Daoy (cell line): ENCODE measurements around the gene NFKBIZ. TPM values are rescaled to one million over a fixed set of nuclear protein-coding genes. Genes with fewer than 3 reads are reported as not detected.

Experiments used
- DNase-seq: peaks from one replicate; pipeline ENCODE4 v3.0.0-alpha.2; 2015; ENCODE audit warnings: low read depth
- total RNA-seq: library from RNA; depleted of rRNA; stranded (reverse); fragments of >200 nt; shearing (Covaris generic); gene quantifications from 2 replicates; pipeline ENCODE4 v1.2.3, GENCODE V29; 2014; rRNA removed

NFKBIZ gene, protein sequence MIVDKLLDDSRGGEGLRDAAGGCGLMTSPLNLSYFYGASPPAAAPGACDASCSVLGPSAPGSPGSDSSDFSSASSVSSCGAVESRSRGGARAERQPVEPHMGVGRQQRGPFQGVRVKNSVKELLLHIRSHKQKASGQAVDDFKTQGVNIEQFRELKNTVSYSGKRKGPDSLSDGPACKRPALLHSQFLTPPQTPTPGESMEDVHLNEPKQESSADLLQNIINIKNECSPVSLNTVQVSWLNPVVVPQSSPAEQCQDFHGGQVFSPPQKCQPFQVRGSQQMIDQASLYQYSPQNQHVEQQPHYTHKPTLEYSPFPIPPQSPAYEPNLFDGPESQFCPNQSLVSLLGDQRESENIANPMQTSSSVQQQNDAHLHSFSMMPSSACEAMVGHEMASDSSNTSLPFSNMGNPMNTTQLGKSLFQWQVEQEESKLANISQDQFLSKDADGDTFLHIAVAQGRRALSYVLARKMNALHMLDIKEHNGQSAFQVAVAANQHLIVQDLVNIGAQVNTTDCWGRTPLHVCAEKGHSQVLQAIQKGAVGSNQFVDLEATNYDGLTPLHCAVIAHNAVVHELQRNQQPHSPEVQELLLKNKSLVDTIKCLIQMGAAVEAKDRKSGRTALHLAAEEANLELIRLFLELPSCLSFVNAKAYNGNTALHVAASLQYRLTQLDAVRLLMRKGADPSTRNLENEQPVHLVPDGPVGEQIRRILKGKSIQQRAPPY
- 23.2 and 65.5 TPM in 2 replicates for total RNA-seq

DNA sequence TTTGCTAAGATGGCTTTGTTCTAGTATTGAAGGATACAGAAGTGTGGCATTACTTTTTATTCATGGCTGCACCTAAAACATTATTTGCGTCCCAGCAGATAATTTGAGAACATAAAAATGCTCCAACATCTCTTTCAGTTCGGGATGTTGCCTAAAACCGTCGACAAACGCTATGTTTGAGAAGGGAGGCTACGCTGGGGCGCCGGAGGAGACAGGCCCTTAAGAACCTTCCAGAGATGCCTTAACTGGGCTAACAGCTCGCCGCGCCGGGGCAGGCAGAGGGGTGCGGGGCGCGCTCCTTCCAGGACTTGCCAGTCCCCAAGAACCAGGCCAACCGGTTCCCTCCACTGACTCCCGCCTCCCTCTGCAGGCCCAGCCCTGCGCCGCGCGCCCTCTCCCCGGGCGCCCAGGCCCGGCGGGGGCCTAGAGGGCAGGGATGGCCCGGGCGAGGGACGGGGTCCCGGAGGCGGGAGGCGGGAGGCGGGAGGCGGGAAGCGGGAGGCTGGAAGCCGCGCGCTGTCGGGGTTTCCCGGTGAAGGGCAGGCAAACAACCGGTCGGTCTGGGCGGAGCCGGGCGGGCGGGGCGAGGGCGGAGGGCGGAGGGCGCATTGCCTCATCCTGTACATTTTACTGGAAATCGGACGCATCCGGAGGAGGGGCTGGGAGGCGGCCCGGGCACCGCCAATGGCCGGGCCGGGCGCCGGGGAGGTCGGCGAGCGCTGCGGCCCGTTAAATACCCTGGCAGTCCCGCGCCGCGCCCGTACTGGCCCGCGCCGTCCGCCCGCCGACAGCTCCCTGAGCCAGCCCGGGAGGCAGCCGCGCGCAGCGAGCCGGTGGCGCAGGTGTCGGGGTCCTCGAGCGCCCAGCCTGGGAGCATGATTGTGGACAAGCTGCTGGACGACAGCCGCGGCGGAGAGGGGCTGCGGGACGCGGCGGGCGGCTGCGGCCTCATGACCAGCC, at the start of gene NFKBIZ:
NFKBIZ (plus strand) TSS at position 761 of the 960 bp plus-strand sequence; CDS start at position 876, 115 bp downstream.
- DNase-seq = peak; percentile 97

DNA sequence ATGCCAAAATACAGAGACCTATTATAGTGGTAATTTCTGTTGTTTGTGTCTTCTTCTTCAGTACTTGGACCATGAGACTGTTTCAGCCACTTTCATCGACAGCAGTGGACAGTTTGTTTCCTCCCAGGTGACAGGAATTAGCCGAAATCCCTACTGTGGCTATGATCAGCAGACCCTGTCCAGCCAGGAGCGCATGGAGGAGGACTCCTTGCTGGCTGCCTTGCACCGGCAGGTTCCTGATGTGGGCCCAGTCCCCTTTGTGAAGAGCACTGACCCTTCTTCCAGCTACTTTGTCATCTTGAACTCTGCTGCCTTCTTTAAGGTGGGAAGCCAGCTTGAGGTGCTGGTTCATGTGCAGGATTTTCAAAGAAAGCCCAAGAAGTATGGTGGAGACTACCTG, 48.1 kb upstream of the NFKBIZ start:
- DNase-seq = no peak

DNA sequence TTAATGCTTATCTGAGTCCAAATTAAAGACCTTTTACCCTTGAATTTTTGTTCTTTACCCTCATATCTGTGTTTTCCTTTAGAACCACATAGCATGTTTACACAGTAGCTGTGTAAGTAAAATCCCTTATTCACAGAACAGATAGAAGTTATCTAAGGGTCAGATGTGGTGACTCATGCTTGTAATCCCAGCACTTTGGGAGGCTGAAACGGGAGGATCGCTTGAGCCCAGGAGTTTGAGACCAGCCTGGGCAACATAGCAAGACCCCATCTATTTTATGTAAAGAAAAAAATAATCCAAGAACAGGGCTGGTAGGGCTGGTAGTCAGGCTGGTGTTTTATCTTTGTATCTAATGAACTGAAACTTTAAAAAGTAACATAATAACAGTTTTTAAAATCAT, 47.1 kb upstream of the NFKBIZ start:
- no peak for DNase-seq

DNA sequence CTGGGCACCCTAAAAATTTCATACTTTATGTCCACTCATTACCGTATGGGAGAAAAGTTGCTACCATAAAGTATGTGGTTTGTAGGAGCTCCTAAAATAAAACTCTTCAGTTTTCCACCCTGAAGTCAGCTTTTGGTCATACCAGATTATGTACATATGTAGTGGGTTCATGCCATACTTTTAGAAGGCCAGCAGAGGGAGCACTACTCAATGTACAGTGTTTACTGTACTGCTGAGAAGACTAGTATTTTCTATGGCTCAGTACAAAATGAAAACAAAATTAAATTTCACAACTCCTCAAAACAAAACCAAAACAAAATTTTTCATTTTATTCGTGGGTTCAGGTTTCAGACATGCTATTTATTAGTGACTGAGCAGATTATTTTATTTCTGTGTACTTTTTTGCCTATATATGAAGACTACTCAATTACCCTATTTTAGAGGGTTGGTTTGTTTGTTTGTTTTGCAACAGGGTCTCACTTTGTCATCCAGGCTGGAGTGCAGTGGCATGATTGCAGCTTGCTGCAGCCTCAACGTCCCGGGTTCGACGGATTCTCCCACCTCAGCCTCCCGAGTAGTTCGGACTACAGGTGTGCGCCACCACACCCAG, 46.0 kb upstream of the NFKBIZ start:
- peak; percentile 57 for DNase-seq

DNA sequence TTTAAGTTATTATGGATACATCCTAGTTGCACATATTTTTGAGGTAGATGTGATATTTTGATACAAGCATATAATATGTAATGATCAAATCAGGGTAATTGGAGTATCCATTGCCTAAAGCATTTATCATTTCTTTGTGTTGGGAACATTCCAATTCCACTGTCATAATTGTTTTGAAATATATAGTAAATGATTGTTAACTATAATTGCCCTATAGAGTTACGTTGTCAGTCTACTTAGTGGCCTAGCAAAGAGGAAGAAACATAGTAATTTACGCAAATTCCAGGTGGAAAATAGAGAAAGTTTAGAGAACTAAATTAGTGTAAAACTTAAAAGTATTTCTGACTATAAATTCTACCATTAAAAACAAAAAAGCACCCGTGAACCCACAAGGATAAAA, 45.4 kb upstream of the NFKBIZ start:
- no peak for DNase-seq

DNA sequence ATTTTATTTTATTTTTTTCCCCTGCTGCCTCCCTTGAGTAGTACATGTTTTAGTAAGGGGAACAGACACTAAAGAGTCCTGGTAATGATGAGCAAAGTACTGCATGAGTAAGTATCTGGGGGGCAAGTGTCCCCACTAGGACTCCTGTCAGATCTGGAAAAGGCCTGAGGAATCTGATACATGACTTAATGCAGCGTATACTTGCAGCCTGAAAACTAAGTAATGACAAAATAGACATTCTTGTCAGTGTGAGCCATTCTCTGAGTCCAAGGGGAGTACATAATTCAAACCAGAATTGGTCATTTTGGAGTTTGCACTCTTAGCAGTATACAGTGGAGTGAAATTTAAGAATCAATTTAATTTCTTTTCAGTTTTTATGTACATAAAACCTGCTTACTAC, 42.8 kb upstream of the NFKBIZ start:
- no peak for DNase-seq

DNA sequence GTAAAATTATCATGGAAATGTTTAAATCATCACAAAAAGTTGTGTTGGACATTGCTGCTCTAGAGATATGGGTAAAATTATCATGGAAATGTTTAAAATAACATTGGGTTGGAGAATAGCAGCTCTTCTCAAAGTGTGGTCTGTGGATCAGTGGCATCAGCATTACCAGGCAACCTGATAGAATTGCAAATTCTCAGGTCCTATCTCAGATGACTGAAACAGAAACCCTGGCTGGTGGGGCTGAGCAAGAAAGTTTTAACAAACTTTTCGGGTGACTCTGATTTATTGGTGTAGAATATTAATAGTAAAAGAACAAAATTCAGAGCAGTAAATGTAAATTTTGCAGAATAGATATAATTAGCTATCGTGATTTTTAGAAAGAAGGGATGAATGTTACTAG, 41.4 kb upstream of the NFKBIZ start:
- no peak for DNase-seq

DNA sequence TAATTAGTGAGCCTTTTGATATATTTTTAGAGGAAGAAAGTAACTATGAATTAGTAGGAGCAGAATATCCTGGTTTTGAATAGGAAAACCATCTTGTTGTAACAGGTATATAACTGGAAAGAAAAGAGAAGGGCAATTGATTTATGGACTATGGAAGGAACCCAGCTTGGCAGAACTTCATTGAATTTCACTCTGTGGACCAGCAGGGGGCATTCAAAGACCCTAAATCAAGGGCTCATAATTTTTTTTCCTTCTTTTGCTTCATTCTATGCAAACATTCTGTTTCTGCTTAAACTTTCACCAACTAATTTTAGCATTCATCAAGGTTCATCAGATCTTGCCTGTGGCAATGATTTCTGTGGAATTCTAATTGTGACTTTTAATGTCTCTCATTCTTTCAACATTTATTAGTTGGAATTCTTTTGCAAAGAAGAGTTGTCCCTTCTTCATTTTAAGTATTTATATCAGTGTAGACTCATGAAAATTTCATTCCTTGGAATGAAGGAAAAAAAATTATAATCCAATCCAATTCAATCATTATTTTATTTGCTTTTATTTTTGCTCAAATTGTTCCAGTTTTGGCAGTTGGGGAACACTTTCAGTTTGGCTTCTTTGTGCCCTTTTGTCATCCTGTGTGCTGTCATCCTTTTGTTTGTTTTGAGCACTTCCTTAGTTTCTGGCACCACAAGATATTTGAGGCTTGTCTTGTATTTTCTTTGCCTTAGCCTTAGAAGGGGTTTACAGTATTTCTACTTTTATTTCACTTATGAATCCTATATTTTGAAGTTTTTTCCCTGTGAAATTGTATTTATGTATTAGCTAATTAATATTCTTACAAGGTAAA, 39.9 kb upstream of the NFKBIZ start:
- DNase-seq = peak; percentile 43

DNA sequence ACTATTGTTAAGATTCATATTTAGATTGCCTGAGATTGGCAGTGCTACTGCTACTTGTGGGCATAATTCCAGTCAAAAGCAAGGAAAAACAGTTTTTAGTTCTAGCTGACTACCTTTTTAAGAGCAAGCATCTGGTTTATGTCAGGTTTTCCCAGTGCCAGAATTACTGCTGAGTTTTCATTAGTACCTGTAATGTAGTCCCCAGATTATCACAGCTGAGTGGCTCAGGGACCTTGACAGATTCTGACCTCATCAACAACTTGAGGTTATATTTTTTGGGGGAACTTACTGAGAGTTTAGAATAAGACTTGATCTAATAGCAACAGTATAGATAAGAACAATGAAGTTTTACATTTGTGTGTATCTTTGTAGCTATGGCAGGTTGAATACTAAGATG, 39.3 kb upstream of the NFKBIZ start:
- DNase-seq = no peak

DNA sequence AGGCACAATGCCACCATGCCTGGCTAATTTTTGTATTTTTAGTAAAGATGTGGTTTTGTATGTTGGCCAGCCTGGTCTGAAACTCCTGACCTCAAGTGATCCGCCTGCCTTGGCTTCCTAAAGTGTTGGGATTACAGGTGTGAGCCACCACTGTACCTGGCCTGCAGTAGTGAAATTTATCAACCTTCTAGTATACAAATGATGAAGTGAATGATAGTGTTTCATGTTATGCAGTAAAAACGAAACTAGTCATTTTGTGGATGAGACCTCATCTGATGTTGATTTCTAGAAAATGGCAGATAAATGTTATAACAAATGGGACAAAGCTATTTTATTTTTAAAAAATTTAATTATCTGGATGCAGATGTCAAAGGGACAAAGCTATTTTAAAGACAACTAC, 37.4 kb upstream of the NFKBIZ start:
- no peak for DNase-seq

DNA sequence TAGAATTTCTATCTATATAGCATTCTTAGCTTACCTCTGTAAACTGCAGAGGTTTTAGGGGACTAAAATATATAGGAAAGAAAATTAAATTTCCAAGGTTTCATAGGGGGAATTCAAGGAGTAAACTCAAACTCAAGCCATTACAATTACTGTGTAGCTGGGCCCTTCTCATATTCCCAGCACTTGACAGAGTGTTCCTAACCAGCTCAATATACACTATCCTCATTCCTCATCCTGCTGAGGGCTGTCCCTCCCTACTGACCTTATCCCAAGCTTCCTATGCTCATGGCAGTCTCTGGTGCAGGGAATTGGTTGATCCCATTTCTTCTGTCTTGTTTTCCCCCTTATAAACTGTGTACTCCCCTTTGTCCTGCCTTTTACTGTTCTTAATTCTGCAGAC, 36.4 kb upstream of the NFKBIZ start:
- DNase-seq = no peak

DNA sequence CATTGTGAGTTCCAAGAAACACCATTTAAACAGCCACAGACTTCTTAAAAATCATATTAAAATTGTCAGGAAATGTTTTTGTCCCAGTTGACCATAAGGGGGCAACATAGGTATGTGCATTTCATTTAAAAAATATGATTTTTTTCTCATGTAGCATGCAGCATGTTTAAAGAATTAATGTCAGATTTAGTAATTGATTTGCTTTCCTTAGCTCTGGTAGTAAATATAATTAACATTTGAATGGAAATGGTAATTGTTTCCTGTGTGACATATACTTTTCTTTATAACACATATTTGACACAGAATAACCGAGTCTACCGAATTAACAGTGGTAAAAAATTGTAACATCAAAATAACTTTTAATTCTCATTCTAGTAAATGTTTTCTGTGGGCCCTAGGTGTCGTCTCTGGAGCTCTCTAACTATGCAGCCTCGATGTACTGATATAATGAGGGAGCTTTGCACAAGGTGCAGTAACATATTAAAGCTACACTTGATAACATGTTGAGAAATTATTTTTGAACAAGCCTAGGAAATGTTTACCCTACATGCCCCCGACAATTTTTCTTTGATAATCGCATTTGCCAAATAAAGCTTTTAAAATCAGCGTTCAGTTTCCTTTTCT, 35.4 kb upstream of the NFKBIZ start:
- DNase-seq = no peak

DNA sequence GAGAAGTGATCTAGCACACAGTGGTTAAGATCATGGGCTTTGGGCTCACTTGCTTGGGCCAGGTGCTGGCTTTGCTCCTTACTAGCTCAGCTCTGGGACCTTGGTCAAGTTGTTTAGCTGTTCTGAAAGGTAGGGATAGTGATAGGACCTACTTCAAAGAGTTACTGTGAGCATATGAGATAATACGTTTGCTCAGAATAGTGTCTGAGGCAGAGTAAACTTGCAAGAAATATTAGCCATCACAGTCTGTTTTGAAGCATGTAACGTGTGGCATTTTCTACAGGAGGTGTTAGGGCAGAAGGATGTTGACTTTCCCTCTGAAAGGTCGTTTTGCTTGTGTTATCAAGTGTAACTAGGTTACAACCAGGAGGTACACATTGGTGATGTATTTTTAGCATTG, 34.5 kb upstream of the NFKBIZ start:
- DNase-seq = no peak

DNA sequence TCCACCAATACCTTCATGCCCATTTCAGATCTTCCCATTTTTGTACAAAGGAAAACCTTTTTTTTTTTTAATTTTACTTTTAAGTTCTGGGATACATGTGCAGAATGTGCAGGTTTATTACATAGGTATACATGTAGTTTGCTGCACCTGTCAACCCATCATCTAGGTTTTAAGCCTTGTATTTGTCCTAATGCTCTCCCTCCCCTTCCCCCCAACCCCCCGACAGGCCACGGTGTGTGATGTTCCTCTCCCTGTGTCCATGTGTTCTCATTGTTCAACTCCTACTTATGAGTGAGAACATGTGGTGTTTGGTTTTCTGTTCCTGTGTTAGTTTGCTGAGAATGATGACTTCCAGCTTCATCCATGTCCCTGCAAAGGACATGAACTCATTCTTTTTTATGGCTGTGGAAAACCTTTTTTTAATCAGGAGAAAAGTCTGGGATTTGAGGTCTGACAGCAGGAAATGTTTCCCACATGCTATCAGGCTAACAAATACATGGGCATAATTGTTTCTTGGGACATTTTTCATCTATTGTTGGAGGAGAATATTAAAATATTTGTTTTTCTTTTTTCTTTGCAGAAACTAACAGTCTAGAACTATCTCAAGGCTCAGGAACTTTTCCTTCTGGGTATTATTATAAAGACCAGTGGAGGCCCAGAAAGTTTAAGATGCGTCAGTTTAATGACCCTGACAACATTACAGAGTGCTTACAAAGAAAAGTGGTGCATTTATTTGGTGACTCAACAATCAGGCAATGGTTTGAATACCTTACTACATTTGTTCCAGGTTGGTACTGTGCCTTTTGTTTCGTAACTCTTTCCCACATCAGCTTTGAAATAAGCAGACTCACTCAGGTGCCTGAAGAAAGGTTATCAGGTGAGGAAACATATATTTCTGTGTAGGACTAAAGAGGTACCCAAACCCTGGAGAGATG, 32.8 kb upstream of the NFKBIZ start:
- DNase-seq = no peak

DNA sequence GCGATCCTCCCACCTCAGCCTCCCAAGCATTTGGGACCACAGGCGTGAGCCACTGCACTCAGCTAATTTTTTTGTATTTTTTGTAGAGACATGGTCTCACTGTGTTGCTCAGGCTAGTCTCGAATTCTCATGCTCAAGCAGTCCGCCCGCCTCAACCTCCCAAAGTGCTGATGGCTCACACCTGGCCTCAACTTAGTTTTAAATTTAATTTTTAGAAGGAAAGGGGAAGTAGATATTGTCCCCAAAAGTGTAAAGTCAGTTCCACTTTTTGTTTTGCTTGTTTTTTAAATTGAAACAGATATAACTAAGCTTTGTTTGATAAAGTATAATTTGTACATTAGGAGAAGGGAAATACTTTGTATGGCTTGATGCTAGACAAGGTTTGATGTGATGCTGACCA, 31.3 kb upstream of the NFKBIZ start:
- no peak for DNase-seq

DNA sequence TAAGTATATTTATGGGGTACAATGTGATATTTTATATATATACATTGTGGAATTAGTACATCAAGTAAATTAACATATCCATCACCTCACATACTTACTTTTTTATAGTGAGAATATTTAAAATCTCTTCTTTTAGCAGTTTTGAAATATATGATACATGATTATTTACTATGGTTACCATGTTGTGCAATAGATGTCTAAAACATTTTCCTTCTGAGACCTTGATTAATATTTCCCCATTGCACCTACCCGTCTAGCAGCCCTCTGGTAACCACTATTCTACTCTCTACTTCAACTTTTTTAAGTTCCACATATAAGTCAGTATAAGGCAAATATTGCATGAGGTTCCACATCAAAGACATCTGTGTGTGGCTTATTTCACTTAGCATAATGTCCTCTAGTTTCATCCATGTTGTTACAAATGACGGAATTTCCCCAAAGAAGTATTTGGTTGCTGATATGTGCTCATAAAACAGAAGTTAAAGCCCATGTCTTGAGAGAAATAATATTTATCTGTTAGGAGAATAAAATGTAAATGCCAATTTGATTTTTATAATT, 29.6 kb upstream of the NFKBIZ start:
- DNase-seq = no peak

DNA sequence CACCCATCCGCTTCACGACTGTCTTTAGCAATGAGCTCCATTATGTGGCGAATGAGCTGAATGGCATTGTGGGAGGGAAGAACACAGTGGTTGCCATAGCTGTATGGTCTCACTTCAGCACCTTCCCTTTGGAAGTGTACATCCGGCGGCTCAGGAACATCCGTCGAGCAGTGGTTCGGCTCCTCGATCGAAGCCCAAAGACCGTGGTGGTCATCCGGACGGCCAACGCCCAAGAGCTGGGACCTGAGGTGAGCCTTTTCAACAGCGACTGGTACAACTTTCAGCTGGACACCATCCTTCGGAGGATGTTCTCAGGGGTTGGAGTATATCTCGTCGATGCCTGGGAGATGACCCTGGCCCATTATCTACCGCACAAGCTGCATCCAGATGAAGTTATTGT, 27.8 kb upstream of the NFKBIZ start:
- DNase-seq = no peak

DNA sequence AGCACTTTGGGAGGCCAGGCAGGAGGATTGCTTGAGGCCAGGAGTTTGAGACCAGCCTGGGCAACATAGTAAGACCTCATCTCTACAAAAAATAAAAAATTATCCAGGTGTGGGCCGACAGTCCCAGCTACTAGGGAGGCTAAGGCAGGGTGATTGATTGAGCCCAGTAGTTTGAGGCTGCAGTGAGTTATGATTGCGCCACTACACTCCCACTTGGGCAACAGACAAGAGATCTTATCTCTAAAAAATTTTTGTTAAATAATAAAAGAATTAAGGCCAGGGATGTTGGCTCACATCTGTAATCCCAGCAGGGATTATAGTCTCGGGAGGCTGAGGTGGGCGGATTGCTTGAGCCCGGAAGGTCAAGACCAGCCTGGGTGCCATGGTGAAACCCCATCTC, 25.8 kb upstream of the NFKBIZ start:
- DNase-seq = no peak

DNA sequence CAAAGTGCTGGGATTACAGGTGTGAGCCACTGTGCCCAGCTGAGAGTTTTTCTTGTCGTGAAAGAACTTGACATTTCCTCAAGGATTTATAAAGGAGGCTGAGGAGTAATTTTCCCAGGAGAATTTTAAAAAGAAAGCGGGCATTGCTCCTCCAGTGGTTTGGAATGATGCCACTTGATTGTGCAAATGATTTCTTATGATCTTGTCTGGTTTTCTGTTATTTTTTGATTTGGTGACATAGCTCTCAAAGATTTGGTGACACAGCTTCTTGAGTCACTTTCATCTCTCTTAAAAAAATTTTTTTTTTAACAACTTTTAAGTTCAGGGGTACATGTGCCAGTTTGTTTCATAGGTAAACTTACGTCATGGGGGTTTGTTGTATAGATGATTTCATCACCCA, 24.6 kb upstream of the NFKBIZ start:
- no peak for DNase-seq
